Stromal cell of bone marrow (primary cell): ENCODE data around the gene QRICH2.
A peak's percentile ranks its signal among the peaks of the same experiment; 100 is the strongest.
"Not testable (repeated sequence)": the region's sequence is repeated elsewhere in the genome, so short reads cannot be mapped to it uniquely, and the experiment has no call there.

Experiments
- DNase-seq: peaks from one replicate; pipeline ENCODE4 v3.0.0-alpha.2; 2012; ENCODE audit warnings: low read depth

The QRICH2 gene

DNA sequence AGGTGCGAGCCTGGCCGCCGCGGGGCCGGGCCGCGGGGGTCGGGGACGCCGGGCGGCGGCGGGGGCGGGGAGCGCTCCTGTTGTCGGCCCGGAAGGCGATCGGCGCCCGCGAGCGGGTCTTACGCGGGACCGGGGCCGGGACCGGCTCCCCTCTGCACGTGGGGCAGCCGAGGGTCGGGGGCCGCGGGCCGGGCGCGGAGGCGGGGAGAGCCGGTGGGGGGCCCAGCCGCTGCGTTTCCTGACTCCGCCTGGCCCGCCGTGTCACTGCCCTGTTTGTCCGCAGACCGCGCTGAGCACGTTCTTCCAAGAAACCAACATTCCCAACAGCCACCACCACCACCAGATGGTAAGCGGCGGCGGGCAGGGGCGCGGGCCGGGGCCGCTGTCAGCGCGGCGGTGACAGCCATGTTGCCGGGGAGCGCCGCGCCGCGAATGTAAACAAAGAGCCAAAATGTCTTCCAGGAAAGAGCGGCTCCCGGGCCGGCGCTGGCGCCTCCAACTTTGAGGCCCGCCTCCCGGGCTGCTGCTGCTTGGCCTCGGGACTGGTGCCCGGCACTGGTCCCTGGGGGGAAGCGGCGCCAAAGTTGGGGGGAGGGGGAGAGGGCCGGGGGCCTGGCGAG, 42.3 kb downstream of the QRICH2 start:
- DNase-seq, result no peak

DNA sequence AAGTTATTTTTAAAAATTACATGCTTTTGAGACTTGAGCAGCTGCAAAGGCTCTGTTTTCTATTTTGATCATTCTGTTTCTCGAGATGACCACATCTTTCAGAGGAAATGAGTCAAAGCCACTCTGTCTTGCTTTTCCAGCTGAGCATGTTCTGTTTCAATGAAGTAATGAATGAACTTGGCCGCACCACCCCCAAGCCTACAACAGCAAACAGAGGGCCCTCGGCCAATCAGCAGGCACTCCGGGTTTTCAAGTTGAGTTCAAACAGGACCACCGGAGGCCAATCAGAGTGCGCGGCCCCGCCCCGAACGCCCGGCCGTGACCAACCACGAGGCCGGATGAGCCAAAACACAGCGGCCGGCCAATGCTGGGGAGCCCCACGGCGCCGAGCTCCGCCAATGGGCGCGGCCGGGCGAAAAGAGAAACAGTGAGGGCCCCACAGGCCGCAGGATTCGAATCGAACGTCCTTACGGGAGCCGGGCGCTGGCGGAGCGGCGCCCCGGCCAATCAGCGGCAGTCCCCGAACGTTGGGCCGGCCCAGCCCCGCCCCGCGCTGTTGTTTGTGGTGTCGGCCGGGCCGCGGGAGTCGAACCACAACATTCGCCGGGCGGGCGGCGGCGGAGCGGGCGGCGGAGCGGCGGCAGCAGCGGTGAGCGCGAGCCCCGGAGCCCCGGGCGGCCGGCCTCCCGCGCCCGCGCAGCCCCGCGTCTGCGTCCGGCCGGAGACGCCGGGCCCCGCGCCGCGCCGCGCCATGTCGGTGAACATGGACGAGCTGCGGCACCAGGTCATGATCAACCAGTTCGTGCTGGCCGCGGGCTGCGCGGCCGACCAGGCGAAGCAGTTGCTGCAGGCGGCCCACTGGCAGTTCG, 43.1 kb downstream of the QRICH2 start, which contains the start of gene UBALD2:
Gene UBALD2 (plus strand): TSS at position 594 of the 869 bp plus-strand sequence. CDS start 158 bp downstream, at position 752.
- peak; percentile 100 for DNase-seq

DNA sequence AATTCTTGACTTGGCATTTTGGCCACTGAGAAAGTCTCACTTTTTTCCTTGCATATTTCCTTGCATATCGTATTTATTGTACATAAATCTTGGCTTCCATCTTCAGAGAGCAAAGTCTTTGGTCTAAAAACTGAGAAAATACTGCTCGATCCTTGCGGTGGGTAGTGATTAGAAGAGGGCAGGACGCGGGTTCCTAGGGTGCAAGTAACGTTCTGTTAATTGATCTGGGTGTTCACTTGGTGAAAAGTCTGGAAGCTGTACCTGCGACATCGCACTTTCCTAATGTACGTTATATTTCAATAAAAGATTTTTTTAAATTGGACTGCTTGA, 43.7 kb downstream of the QRICH2 start:
- DNase-seq, result no peak

DNA sequence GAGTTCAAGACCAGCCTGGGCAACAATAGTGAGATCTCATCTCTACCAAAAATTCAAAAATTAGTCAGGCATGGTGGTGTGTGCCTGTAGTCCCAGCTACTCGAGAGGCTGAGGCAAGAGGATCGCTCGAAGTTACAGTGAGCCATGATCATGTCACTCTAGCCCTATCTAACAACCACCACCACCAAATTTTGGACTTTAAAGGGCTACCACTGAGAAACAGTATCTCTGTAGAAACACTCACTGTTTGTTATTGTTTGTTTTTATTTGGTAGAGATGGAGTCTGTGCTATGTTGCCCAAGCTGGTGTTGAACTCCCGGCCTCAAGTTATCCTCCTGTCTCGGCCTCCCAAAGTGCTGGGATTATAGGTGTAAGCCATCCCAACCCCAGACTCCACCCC, 44.2 kb downstream of the QRICH2 start:
- no peak for DNase-seq

DNA sequence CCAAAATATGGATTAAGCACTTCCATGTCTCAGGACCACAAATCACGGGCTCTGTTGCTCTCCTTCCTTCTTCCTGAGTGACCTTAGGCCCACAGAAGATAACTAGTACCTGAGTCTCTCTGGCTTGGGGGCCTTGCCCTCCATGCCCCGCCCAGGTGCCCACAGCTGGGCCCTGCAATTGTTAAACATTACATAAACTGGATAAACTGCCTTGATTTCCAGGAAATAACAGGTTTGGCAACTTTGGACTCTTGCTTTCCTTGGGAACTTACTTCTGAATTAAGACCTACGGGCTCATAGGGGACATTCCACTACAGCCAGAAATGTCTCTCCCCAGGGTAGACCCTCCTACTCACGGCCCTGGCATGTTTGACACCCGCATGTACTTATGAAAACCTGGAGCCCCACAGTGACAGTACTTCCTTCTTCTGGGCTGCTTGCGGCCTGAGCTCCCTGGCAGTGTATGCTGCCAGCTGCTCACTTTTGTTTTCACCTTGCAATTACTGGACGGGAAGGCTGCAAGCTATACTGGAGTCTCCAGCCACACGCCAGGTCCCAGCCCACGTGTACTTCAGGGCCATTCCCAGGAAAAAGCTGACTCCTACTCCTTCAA, 45.2 kb downstream of the QRICH2 start:
- no peak for DNase-seq

DNA sequence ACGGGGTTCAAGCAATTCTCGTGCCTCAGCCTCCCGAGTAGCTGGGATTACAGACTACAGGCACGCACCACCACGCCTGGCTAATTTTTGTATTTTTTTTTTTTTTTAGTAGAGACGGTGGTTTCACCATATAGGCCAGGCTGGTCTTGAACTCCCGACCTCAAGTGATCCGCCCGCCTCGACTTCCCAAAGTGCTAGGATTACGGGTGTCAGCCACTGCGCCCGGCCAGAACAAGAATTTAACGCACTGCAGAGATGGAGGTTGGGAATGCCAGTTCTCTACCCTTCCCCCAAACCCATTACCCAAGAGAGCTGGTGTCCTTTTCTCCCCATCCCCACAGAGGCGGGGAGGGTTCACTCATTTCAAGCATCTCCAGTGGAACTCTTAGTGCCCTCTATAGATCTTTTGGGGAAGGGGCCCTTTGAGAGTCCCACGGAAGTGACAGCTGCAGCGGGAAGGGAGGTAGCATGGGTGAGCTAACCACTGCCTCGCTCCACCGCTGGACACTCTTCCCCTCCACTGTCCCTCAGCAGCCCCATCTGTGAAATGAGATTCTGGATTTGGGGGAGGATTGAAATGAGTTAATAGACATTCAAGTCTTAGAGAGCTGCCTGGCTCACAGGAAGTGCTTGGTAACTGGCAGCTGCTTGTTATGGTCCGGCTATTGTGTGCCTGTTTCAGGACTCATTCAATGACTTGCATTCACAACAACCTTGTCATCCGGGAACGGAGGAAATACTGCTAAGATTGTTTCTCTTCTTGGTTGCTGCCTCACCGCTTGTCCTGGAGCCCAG, 46.5 kb downstream of the QRICH2 start:
- DNase-seq, result peak; percentile 48

DNA sequence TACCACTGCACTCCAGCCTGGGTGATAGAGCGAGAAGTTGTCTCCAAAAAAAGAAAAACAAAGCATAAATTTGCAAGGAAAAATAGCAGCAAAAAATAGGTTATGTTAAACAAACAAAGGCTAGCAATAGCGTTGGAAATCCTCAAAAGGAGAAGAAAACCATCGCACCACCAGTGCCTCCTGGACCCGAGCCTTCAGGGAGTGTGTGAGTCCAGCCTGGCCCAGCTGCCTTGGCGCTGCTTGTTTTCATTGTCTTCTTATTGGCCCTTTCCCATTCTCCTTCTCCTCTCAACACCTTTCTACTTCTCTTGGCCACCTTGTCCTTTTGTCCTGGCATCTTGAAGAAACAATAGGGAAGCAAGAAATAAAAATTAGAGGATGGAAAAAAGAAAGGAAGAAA, 47.4 kb downstream of the QRICH2 start:
- DNase-seq, result no peak

DNA sequence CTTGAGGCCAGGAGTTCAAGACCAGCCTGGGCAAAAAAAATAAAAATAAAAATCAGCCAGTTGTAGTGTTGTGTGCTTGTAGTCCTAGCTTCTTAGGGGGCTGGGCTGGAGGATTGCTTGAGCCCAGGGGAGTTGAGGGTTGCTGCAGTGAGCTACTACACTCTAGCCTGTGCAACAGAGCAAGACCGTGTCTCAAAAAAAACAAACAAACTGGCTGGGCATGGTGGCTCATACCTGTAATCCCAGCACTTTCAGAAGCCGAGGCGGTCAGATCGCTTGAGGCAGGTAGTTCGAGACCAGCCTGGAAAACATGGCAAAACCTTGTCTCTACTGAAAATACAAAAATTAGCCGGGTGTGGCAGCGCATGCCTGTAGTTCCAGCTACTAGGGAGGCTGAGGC, 47.9 kb downstream of the QRICH2 start:
- DNase-seq, result no peak

DNA sequence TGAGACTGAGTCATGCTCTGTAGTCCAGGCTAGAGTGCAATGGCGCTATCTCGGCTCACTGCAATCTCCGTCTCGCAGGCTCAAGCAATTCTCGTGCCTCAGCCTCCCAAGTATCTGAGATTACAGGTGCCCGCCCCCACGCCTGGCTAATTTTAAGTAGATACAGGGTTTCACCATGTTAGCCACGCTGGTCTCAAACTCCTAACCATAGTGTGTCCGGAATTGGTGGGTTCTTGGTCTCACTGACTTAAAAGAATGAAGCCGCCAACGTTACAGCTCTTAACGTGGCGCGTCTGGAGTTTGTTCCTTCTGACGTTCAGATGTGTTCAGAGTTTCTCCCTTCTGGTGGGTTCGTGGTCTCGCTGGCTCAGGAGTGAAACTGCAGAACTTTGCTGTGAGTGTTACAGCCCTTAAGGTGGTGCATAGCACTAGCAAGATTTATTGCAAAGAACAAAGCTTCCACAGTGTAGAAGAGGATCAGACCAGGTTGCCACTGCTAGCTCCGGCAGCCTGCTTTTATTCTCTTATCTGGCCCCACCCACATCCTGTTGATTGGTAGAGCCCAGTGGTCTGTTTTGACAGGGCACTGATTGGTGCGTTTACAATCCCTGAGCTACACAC, 51.5 kb downstream of the QRICH2 start:
- not testable (repeated sequence) for DNase-seq

DNA sequence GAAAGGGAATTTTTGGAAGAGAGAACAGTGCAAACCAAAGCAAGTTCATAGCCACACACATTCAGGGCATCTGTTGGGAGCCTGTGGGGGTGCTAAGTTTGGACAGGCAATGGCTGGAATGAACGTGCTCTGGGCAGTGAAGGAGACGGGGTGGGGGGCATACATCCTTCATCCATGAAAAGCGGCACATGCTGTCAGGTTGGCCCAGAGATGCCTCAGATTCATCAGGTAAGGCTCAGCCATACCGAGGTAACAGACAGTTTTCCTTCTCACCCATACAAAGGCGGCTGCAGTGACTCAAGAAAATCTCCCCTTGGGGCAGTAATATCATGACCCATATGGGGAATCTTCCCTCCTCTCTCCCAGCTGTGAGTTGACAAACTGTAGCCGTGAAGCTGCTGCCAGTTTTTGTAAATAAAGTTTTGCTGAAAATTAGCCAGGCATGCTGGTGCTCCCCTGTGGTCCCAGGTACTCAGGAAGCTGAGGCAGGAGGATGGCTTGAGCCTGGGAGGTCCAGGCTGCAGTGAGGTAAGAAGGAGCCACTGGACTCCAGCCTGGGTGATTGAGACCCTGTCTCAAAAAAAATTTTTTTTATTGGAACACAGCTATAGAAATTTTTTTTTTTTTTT, 52.2 kb downstream of the QRICH2 start:
- no peak for DNase-seq

DNA sequence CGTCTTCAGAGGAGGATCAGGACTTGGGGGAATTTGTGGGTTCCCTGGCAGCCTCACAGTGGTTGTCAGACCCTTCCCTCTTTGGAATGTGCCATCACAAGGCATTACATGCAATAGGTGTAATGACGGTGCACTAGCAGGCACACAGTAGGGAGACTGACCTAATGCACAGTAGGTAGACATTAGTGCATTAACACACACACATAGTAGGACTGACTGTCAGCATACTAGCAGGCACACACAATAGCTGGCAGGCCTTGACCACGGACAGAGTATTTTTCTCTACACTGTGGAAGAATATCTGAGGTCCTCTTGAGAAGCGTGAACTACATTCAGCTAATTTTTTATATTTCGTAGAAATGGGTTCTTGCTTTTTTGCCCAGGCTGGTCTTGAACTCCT, 53.8 kb downstream of the QRICH2 start:
- no peak for DNase-seq

DNA sequence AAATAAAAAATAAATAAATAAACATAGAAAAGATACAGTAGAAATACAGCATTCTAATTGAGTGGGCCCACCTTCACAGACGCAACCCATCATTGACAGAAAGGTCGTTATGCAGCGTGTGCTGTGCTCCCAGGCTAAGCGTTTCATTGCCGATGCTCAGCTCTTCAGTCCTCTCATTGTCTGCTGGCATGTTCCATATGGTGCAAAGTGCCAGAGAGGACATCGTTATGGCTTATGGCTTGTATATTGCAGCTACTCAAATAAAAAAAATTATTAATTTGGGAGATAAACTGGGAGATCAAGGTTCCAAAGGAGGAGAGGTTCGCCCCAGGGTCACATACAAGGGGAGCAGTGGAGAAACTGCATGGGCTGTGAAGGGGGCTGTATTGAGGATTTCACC, 54.2 kb downstream of the QRICH2 start:
- no peak for DNase-seq

DNA sequence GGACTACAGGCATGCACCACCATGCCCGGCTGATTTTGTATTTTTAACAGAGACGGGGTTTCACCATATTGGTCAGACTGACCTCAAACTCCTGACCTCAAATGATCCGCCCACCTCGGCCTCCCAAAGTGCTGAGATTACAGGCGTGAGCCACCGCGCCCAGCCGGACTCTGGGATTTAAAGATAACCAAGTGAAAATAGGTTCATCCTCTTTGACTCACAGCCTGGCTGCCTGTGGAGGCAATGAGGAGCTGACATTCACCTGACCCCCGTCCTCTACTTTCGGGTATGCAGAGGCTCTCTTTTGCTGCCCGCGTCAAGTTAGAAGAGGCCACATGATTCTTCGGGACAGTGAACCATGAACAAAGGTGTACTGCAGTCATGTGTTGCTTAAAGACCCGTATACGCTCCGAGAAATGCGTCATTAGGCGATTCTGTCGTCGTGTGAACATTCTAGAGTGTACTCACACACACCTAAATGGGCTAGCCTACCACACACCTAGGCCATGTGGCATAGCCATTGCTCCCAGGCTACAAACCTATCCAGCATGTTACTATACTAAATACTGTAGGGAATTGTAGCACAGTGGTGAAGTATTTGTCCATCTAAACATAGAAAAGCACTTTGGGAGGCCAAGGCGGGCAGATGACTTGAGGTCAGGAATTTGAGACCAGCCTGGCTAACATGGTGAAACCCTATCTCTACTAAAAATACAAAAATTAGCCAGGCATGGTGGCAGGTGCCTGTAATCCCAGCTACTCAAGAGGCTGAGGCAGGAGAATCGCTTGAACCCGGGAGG, 54.9 kb downstream of the QRICH2 start:
- not testable (repeated sequence) for DNase-seq

DNA sequence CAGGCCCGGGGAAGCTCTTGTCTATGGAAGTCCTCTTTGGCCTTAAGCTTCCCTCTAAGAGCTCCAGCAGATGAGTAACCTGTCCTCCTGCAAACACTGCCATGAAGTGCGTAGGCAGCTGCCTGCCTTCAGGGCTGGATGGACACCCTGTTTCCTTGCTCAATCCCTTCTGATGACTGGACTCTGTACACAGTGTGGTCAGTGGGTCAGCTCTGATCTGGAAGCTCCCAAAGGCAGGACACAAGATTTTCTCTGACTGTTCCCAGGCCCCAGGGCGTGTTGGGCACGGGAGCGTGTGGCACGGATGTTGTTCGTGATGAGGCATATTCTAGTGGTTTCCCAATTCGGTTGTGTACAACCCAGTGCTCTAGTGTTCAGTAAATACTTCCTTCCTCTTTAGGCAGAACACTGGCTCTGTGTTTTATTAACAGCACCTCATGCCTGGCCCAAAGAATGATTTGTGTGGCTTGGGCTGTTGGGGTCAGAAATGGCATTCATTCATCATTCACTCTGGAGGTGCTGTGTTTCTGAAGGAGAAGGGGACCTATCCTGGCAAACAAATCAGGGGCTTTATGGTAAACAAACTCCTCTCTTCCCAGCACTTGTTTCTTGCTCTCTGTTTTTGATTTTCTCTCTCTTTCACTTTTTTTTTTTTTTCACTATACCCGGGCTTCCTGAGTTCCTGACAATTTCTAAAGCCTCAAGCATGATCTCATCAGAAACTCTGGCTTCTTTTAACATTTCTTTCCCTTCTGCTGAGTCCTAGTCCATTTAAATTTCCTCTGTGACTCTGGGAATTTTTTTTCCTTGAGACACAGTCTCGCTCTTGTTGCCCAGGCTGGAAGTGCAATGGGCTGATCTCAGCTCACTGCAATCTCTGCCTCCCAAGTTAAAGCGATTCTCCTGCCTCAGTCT, 55.8 kb downstream of the QRICH2 start:
- peak; percentile 87 for DNase-seq

DNA sequence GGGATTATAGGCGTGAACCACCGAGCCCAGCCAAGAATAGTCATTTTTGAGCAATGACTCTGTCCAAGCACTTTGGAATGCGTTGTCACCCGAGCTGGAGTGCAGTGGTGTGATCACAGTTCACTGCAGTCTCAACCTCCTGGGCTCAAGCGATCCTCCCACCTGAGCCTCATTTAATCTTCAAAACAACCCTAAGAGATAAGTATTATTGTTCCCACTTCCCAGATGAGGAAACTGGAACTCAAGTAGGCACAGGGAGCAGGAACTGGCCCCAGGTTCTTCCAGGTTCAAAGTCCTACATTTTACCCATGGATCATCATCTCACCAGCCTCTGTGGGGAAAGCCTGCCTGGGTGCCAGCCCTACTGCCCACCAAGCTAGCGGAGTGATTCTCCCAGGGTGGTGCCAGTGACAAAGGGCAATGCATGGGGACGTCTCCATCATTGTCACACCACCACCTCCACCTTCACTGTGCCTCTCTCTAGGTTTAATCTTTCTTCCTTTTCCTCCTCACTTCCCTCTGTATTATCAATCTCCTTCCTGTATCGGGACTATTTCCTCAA, 56.5 kb downstream of the QRICH2 start:
- DNase-seq, result no peak

DNA sequence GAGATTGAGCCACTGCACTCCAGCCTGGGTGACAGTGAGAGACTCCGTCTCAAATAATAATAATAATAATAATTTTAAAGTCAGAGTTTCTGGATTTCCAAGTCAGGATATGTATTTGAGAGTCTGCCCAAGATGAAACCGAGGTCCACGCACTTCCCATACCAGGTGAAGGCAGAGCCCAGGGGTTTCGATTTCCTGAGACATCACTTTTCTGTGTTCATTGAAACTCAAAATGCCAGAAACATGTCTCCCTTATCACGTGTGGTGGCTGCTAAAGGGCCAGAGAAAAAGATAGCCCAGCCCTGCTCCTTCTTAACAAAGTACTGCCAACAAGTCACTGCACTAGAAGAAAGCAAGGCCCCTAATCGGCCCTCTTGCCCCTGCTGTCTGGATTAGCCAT, 57.9 kb downstream of the QRICH2 start:
- no peak for DNase-seq

DNA sequence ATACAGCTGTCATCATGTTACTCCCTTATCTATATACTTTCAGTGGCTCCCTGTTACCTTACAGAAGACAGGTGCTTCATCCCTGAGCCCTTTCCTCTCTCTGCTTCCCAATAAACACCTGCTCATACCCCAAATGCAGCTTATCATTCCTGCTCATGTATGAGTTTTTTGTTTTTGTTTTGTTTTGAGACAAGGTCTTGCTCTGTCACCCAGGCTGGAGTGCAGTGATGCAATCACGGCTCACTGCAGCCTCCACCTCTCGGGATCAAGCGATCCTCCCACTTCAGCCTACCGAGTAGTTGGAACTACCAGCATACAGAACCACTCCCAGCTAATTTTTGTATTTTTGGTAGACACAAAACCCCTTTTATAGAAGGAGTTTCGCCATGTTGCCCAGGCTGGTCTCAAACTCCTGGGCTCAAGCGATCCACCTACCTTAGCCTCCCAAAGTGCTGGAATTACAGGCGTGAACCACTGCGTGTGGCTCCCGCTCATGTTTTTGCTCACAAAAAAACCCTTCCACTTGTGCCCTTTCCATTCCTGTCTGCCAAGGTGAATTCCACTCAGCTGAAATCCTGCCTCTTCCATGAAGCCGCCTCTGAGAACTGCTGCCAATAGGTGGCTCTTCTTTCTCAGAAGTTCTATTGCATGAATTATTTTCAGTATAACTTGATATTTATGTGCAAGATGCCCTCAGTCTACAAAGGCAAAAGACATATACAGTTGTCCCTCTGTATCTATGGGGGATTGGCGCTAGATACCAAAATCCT, 59.9 kb downstream of the QRICH2 start:
- no peak for DNase-seq

DNA sequence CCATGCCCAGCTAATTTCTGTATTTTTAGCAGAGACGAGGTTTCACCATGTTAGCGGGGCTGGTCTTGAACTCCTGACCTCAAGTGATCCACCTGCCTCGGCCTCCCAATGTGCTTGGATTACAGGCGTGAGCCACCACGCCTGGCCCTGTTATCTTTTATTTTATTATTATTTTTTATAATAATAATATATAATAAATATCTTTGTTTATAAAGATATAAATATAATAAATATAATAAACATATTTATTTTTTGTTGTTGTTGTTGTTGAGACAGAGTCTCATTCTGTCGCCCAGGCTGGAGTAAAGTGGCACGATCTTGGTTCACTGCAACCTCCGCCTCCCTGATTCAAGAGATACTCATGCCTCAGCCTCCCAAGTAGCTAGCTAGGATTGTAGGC, 60.8 kb downstream of the QRICH2 start:
- no peak for DNase-seq
